GM20000 (cell line): ENCODE results near the gene ABT1.

Experiments used
- DNase-seq: peaks from one replicate; pipeline ENCODE4 v3.0.0; 2012; ENCODE audit warnings: low spot score
- CTCF ChIP-seq: IDR thresholded peaks from 2 replicates; pipeline ENCODE4 v1.5.1; 2012; ENCODE audit warnings: mild to moderate bottlenecking, control low read depth; ENCODE audit errors: extremely low read depth, missing control alignments

ABT1 gene

GRCh38 chr6:26609463-26609862, 12.7 kb downstream of the ABT1 start:
- no peak for DNase-seq
- no peak for TF ChIP-seq CTCF

- no peak for TF ChIP-seq CTCF
- DNase-seq: no peak
Observed at GRCh38 chr6:26611599-26611998, 14.8 kb downstream of the ABT1 start.

GRCh38 chr6:26613201-26613600, 16.4 kb downstream of the ABT1 start:
- no peak for TF ChIP-seq CTCF
- no peak for DNase-seq

GRCh38 chr6:26613689-26614683, 17.2 kb downstream of the ABT1 start:
- DNase-seq: no peak
- TF ChIP-seq CTCF: no peak

GRCh38 chr6:26623339-26623859, 26.6 kb downstream of the ABT1 start:
- no peak for TF ChIP-seq CTCF
- DNase-seq: no peak

- no peak for DNase-seq
- no peak for TF ChIP-seq CTCF
Observed at GRCh38 chr6:26624557-26624956, 27.8 kb downstream of the ABT1 start.

- no peak for DNase-seq
- no peak for TF ChIP-seq CTCF
Observed at GRCh38 chr6:26627843-26628242, 31.1 kb downstream of the ABT1 start.
